HG03135 (cell line): ENCODE measurements around the gene WWOX.
"Not testable (repeated sequence)": the region's sequence is repeated elsewhere in the genome, so short reads cannot be mapped to it uniquely, and the experiment has no call there.

ENCODE experiments used
- ATAC-seq: cut with Tn5 transposase; IDR thresholded peaks from one replicate; pipeline ENCODE4 v1.9.1; 2021; ENCODE audit warnings: mild to moderate bottlenecking, moderate library complexity; ENCODE audit not compliant: unreplicated experiment

WWOX gene

GRCh38 chr16:78509965-78510364 is 410.5 kb downstream of the WWOX start:
- ATAC-seq = no peak

GRCh38 chr16:78510496-78510895 is 411.0 kb downstream of the WWOX start:
- no peak for ATAC-seq

DNA sequence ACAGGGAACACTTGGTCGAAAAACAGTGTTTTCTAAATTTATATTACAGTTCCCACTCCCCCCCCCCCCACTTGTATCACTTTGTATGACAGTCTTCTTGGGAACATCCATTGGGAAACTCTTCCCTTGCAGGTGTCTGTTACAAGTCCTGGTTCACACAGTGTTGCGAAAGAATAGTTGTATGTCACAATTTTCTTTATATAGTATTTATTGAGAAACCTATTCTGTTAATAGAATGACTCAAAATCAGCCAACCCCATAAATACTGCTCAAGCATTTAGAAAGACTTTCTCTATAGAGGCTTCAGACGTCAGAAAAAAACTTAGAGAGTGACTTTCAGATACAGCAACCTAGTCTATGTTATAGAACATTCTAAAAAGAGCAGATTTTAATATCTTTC is 414.4 kb downstream of the WWOX start:
- ATAC-seq = no peak

DNA sequence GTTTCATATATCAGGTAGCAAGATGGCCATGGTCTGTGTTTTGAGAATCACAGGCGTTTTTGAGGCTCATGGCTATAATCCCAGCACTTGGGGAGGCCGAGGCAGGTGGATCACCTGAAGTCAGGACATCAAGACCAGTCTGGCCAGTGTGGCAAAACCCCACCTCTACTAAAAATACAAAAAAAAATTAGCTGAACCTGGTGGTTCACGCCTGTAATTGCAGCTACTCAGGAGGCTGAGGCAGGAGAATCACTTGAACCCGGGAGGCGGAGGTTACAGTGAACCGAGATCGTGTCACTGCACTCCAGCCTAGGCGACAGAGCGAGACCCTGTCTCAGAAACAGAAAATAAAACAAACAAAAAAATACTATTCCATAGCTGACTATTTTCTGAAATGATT is 415.4 kb downstream of the WWOX start:
- not testable (repeated sequence) for ATAC-seq

GRCh38 chr16:78515421-78515820 is 416.0 kb downstream of the WWOX start:
- ATAC-seq = no peak

- ATAC-seq = no peak
Measured at GRCh38 chr16:78516006-78516736, 416.7 kb downstream of the WWOX start.

DNA sequence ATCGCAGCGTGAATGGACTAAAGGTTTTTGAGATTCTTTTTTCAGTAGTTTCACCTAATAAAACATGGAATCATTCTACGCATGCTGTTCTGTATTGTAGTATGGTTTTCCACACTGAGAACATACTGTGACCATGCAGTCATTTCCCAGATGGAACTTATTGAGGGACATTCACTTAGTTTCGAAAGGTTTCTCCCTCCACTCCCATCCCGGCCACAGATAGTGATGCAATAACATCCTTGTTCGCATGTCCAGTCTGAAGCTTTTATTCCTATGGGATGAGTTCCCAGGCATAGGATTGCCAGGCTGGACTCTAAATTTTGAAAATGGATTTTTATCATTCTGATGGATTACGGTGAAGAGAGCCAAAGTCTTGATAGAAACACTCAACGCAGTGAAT is 420.4 kb downstream of the WWOX start:
- no peak for ATAC-seq

DNA sequence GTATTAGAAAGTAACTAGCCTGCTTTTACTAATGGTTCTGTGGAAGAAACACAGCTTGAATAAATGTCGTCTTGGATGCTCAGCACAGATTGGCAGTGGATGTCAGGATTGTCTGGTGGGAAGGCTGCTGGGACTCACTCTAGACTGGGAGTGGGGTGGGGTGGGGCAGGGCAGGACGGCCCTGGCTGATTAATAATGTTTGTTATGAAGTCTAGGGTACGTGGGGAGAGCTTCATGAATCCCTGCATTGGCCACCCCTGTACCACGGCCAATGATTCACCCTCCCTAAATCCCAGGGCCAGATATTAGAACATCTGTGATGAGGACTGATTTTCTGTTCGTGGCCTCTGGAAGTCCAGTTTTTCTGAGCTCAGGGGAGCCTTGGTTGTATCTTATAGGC is 421.0 kb downstream of the WWOX start:
- no peak for ATAC-seq

DNA sequence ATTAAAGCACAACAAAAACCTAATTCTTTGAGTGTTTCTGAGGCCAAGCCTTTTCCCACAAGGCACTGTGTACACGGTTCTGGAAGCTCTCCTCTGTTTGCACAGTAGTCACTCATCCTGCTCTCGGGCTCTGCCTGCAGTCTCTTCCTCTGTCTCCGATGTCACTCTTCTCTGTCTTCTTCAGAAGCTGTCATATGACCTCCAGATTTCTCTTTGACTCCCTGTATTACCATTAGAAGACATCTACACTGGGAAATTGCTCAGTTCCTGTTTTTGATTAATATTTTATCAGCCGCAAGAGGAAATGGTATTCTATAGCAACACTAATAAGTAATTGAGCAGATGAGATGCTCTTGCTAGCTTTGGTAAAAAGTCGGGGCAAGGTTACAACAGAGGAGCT is 422.9 kb downstream of the WWOX start:
- no peak for ATAC-seq

GRCh38 chr16:78523212-78523985 is 423.9 kb downstream of the WWOX start:
- ATAC-seq = no peak

- no peak for ATAC-seq
Measured at GRCh38 chr16:78524066-78524595, 424.7 kb downstream of the WWOX start.

GRCh38 chr16:78528265-78528664 is 428.8 kb downstream of the WWOX start:
- no peak for ATAC-seq

- ATAC-seq = no peak
Measured at GRCh38 chr16:78529881-78530280, 430.4 kb downstream of the WWOX start.

DNA sequence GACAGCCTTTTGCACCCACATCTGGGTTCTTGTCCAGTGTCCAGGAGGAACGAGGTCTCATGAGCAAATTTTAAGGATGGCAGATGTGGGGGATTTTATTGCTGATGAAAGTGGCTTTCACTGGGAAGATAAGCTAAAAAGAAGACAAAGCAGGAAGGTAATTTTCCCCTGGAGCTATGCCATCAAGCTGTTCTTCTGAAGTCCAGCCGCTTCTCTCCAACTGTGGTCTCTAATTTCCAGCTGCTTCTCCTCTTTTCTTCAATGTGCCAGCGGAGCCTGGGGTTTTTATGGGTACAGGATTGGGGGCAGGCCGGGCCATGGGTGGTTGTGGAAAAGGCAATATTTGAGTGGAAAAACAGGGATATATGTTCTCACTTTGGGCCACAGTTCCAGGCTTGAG is 430.8 kb downstream of the WWOX start:
- no peak for ATAC-seq

GRCh38 chr16:78535098-78535497 is 435.6 kb downstream of the WWOX start:
- no peak for ATAC-seq

DNA sequence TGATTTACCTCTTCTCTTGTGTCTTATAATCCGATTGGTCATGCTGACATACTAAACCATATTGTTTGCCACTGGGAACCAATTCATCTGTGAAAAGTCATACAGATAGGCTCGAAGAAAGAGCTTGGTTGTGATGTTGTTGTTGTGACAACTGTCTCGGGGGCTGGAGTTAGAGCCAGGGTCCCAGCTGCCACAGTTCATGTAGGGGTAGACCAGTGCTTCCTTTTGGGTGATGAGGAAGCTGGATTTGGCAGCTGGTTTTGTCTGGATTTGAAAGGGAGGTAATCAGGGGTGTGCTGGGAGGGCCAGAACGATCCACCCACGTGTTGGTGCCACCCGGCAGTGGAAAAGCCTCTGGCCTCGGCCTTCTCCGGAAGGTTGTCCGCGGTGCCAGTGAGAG is 438.1 kb downstream of the WWOX start:
- ATAC-seq = no peak

DNA sequence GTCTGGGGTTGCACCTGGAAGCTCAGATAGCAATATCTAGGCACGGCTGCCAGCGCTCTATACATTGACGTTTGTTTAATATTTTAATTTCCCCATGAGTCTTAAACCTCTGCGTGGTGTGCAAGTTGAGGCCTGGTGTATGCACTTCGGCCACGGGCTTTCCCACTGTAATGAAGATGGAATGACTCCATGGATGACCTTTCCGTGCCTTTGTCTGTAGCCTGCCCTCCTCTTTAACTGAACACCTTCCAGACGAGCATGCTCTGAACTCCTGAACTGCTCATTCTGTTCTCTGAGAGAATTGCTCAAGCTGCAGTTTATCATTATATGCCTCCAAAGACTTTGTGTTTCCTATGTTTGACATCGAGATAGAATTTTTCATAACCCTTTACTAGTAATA is 438.8 kb downstream of the WWOX start:
- ATAC-seq = no peak

DNA sequence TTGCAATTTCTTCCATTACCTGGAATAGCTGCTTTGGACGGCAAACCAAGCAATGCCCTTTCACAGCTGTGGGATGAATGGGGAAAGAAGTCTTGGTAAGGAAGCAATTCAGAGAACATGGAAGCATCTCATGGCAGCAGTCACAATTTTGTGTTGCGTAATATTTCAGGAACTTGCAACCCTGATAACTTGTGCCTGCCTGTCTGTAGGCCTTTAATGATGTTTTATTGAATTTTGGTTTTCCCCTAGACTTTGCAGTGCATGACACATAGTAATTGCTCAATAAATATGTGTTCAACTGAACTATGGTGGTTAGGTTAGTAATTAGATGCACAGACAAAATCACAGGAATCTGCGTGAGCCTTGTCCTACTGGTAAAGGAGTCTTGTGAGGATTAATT is 439.5 kb downstream of the WWOX start:
- no peak for ATAC-seq

GRCh38 chr16:78542419-78542818 is 443.0 kb downstream of the WWOX start:
- ATAC-seq = no peak

GRCh38 chr16:78543023-78543422 is 443.6 kb downstream of the WWOX start:
- no peak for ATAC-seq

- ATAC-seq = no peak
Measured at GRCh38 chr16:78549366-78549765, 449.9 kb downstream of the WWOX start.

DNA sequence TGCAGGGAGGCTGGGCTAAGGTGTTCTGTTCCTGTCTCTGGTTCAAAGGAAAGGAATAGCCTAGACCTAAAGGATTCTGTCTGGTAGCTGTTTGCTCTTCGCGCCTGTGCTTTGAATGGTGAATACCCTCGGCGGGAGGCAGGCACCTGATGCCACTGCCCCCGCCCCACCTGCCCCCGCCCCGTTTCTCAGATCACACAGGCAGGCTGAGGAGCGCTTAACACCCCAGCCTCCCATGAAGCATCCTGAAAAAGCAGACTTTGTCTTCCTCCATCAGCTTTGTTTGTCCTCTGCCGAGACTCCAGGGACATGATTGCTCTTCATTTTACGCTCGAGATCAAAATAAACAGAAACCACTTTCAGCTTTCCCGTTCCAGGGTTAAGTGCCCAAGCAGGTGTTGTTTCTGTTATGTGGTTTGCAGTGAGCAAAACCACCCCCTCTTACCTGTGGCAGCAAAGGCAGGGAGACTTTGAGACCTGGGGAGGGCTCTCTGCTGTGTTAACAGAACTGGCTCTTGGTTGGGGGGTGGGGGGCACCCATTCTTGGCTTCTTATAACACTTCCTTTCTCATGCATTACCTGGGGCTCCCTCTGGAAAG is 452.1 kb downstream of the WWOX start:
- ATAC-seq = no peak
